ENCODE data around the gene RFNG. TPM values are rescaled to one million over a fixed set of nuclear protein-coding genes. Genes with fewer than 3 reads are reported as not detected.
A peak's percentile ranks its signal among the peaks of the same experiment; 100 is the strongest.

RFNG gene
- total and polyA plus RNA-seq, 2 of the 13 experiments (the other 11 are each of a cell fraction or from before 2014, with no cell fraction given), result 61.4 to 64.0 TPM

- peak; percentile 22; the same call in 1 of the 2 replicates for TF ChIP-seq ZNF691 (CRISPR knock-in tag; IDR thresholded peaks at IDR 0.05; ENCODE audit: borderline replicate concordance, low read depth)
- peak; percentile 84 for TF ChIP-seq ZNF574 (CRISPR knock-in tag; IDR thresholded peaks at IDR 0.05)
- TF ChIP-seq NONO (IDR thresholded peaks at IDR 0.05), result no peak
- peak; percentile 59; the same call in 1 of the 2 replicates for TF ChIP-seq NONO (CRISPR knock-in tag; conservative IDR thresholded peaks at IDR 0.05)
- TF ChIP-seq ZNF329 (CRISPR knock-in tag; IDR thresholded peaks at IDR 0.05; ENCODE audit: low read depth), result peak; percentile 41; the same call in 1 of the 2 replicates
- TF ChIP-seq ZNF20 (CRISPR knock-in tag; IDR thresholded peaks at IDR 0.05), result no peak
- TF ChIP-seq KDM5A (IDR thresholded peaks at IDR 0.05; ENCODE audit: borderline replicate concordance, low read length), result peak; percentile 62
- no peak for TF ChIP-seq E2F1 (CRISPR knock-in tag; IDR thresholded peaks at IDR 0.05)
- no peak for TF ChIP-seq FIP1L1 (IDR thresholded peaks at IDR 0.05; ENCODE audit: borderline replicate concordance, insufficient read depth, low read depth, low read length)
- no peak for TF ChIP-seq ZNF562 (CRISPR knock-in tag; IDR thresholded peaks at IDR 0.05; ENCODE audit: borderline replicate concordance)
- 0 out of 2 replicates have a peak, but pooled peaks have one; percentile 24 for TF ChIP-seq KDM3A (CRISPR knock-in tag; IDR thresholded peaks at IDR 0.05; ENCODE audit: low read depth)
- no peak for TF ChIP-seq ARID5B (CRISPR knock-in tag; IDR thresholded peaks at IDR 0.05)
- peak; percentile 50; the same call in 1 of the 2 replicates for TF ChIP-seq MYPOP (CRISPR knock-in tag; IDR thresholded peaks at IDR 0.05)
- TF ChIP-seq ZNF781 (CRISPR knock-in tag; IDR thresholded peaks at IDR 0.05; ENCODE audit: borderline replicate concordance, not compliant biosample characterization), result peak; percentile 25
Observed at GRCh38 chr17:82051776-82052637, at the start of gene RFNG, which contains the start of gene GPS1 (continued).
